T1000 (cell line): ENCODE data around the gene CHST11.

ENCODE experiments used
- DNase-seq: peaks from one replicate; lab custom pipeline; 2025; ENCODE audit warnings: mixed read lengths; lab: John Stamatoyannopoulos, UW

Gene CHST11

DNA sequence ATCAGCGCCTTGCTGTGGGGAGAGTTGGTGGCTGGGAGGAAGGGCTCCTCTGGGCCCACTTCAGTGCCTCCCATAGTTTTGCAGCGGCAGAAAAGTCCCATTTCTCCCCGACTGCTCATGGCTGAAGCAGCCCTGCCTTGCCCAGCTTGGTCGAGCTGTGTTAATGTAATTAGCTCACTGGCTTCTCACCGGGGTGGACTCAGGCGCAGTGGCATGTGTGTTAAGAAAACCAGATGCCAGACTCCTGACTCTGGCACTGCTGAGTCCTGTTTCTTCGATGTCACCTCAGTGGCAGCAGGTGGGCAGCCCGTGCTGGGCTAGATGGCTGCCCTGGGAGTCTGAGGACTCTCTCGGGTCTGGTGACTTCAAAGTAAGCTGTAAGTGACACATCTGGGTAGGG lies 47.4 kb downstream of the CHST11 start:
- no peak for DNase-seq

GRCh38 chr12:104505095-104505818 lies 48.5 kb downstream of the CHST11 start:
- DNase-seq = no peak

DNA sequence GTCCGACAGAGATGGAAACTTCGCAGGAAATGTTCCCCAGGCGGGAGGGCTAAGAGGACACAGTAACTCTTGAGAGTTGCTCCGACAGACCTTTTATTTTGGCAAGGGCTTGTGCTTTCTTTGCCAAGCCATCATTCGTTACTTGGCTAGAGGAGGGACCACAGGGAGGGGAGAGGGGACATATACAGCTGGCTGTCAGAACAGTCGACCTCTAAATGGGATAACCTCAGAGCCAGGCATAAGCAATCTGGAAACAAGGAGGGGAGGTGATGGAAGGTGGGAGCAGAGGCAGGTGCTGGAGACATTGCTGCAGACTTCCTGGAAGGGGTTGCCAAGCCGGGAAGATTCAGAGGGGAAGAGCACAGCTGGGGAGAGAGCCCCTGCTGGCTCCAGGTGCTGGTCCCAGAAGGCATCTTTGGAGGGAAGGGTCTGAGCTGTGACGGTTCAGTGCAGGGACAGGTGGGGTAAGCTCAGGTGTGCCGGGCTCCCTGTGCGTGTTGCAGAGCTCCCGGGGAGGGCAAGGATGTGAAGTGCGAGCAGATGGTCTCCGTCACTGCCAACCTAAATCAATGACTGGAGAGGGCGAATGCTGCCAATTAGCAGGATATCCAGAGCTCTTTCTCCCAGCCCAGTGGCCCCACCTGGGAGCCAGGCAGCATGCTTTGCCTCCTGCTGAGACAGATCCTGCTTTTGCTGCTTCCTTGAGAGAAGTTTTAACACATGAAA lies 50.1 kb downstream of the CHST11 start:
- no peak for DNase-seq

DNA sequence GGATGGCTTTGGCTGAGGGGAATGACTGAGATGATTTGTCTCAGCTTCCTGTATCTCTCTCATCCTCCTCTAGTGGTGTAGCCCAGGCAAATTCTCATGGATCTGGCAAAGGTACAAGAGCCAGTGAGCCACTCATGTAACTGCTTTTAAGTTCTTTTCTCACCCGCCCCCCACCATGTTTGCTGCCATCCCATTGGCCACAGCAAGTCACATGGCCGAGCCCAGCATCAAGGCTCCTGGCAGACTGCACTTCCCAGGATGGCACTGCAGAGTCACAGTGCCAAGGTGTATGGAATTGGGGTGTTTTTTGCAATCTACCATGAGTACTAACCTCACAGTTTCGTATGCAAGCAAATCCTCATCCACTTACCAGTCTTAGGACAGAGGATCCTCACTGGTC lies 50.9 kb downstream of the CHST11 start:
- peak; percentile 11 for DNase-seq

DNA sequence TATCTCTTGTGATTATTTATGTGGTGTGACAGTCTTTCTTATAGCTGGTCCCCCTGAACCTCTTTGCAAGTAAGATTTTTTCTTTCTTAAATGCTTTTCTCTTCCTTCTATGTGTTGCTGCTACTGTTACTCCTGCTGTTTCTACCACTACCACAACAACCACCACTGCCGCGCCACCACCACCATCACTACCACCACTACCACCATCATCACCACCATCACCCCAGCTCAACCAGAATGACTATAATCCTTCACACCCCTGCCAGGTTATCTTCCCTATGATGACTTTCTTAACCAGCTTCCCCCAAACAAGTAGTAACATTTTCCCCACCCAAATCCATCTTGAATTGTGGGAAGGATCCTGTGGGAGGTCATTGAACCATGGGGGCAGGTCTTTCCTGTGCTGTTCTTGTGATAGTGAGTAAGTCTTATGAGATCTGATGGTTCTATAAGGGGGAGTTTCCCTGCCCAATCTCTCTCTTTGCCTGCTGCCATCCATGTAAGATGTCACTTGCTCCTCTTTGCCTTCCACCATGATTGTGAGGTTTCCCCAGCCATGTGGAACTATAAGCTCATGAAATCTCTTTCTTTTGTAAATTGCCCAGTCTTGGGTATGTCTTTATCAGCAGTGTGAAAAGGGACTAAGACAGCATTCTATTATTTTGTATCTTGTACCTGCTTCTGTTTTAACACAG lies 52.2 kb downstream of the CHST11 start:
- DNase-seq = no peak

DNA sequence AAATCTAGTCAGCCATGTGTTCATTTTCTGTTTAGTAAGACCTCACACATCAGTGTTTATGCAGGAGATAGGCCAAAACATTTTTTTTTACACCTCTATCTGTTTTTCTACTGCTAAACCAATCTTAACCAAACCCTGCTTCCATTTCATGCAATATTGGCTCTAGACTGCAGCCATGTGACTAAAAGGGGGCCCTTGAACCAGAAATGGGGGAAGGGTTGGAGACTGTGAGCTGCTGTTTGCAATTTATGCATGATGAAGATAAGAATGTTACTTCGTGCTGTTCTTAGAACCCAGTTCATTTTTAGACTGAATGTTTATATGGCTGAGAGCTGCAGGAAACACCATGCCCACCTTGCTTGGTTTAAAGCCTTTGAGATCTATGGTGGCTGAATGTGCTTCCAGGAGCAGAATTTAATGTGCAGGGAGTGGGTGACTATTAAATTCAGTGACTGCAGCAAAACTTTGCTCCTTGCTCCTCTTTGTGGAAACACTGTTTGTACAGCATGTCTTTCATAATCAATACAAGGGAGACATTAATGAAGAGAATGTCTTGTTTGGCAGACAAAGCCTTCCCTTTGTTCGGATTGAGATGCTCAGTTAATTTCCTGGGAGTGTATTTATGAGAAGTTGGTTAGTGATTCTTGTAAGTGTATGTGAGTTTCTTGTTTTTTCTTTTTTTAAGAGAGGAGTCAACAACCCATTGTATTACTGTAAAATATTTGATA lies 53.6 kb downstream of the CHST11 start:
- no peak for DNase-seq

DNA sequence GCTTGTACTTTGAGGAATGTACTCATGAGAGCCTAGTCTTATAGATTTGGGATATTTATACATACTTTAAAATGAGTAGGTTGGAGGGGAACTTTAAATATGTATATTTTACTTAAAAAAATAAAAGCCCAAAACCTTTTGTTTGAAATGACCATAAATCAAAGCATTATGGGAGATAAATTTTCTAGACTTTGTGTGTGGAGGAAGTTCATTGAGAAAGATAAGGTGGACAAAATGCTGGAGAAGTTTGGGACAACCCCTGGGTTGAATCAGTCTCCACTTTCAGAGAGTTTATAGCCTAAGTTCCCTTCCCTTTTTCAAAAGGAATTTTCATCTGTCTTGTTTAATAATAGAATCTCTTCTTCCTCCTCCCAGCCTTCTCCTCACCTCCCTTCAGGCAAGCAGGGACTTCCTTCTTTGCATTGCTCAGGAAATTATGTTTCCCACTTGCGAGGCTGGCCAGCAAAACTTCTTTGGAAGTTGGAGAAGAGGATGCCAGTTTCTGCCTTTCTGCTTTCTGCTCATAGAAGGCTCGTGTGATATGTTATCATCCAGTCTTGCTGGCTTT lies 54.2 kb downstream of the CHST11 start:
- no peak for DNase-seq

- DNase-seq = no peak
These were observed 56.9 kb downstream of the CHST11 start for GRCh38 chr12:104513681-104514080.

DNA sequence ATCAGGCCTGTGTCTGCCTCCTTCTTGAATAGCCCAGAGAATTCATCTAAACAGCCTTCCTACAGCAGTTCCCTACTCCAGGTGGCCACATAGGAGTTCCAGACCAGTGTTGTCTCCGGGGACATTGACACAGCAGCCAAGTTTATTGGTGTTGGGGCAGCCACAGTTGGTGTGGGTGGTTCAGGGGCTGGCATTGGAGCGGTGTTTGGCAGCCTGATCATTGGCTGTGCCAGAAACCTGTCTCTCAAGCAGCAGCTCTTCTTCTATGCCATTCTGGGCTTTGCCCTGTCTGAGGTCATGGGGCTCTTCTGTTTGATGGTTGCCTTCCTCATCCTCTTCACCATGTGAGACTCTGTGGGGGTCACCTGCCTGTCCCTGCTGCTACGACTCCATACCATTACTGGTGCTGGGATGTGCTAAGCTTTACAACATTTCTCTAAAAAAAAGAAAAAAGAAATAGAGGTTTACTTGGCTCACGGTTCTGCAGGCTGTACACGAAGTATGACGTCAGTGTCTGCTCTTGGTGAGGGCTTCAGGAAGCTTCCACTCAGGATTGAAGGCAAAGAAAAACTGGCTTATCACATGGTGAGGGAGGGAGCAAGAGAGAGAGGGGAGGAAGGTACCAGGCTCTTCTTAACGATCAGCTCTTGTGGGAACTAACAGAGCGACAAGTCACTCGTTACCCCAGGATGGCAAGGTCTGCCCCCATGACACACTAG lies 57.5 kb downstream of the CHST11 start:
- no peak for DNase-seq

DNA sequence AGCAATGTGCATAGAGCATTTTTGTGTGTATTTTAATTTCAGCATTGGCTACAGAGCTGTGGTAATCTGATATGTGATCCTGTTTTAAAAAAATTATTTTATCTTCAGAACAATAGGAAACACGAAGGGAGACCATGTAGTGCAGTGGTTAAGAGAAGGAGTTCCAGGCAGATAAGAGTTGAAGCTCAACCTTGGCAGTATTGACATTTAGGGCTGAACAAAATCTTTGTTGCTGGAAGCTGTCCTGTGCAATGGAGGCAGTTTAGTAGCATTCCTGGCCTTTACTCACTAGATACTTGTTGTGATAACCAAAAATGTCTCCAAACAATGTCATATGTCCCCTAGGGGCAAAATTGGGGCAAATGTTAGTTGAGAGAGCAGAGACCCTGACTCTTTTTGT lies 59.2 kb downstream of the CHST11 start:
- no peak for DNase-seq

GRCh38 chr12:104516821-104517220 lies 60.1 kb downstream of the CHST11 start:
- DNase-seq = no peak

- no peak for DNase-seq
These were observed 61.1 kb downstream of the CHST11 start for GRCh38 chr12:104517880-104518279.

DNA sequence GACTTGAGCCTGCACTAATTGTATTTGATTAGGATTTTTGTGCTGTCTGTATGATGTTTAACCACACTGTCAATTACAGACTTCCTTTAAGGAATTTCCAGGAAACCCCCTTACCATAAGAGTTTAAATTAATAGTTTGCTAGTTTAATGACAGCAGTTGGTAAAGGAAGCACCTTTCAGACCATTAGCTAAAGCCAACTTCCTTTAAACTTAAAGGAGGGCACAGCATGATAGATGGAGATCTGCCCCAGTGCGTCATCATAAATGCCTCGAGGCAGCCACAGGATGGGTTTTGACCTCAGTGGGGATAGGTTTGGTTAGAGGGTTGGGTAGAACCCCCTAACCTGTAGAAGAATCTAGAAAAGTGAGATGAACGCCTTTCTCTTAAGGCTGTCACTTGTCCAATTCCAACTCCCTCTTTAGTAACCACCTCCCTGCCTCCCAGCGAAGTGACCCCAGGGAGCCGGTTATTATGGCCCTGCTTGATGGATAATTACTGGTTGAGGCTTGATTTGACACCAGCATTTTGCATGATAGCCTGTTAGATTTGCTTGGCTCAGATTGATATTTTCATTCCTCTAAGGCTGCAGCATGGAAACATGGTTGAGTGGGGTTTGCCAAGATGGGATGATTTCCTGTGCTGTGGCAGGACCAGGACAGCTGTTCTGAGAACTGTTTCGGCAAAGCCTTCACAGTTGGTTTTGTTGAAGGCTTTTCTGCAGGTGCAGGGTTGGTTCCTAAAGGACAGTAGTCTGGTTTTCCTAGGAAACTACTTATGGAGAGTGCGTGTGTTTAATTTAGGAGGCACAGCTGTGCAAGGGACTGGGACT lies 62.7 kb downstream of the CHST11 start:
- no peak for DNase-seq

DNA sequence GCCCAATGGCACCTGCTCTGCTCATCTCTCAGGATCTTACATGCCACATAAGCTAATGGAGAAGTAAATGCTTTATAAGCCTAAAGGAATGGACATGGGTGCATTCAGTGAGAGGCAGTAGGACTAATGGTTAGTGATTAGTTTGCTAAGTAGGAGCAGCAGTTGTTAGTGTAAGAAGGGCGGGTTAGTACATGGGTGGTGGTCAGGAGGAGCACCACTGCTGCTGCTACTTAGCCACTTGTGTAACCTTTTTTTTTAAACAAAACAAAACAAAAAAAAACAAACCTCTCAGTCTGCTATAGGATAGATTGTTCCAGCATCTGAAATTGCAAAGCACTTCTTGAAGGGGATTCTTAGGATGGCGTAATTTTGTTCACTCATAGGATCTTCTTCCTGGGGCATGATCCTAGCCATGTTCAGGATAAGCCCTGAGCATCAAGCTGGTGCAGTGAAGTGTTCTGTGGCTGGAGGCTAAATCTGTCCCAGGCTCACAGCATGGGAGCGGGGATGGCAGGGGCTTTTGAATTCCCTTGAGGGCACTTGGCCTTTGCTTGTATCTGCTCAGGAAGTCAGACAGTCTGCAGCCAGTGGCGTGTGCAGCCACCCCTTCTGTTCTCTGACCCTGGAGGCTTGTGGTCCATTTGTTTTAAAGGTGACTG lies 63.6 kb downstream of the CHST11 start:
- DNase-seq = no peak

DNA sequence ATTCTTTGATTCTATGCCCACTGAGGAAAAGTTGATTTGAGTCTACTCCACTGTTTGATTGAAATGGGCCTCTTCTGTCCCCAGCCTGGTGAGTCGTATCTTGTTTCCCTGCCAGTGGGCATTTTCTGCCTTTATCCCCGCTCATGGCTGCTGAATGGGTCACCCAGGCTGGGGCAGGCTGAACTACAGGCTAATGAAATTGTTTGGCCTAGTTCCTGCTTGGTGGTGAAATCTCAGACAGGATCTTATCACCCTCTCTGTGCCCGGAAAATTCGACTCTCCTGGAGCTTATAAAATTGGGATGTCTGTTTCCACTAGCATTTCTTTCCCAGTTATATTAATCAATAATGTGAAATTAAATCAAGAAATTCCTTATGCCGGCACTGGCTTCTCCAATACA lies 65.0 kb downstream of the CHST11 start:
- peak; percentile 37 for DNase-seq

GRCh38 chr12:104522985-104523722 lies 66.4 kb downstream of the CHST11 start:
- DNase-seq = no peak

- no peak for DNase-seq
These were observed 67.5 kb downstream of the CHST11 start for GRCh38 chr12:104524034-104524832.

- DNase-seq = no peak
These were observed 69.6 kb downstream of the CHST11 start for GRCh38 chr12:104526320-104526719.
